Retinal pigment epithelial cell (primary cell): ENCODE measurements around the gene PHF21A.
"Not testable (repeated sequence)": the region's sequence is repeated elsewhere in the genome, so short reads cannot be mapped to it uniquely, and the experiment has no call there.

Experiments
- DNase-seq: peaks from one replicate; pipeline ENCODE4 v3.0.0-alpha.2; 2010; ENCODE audit warnings: low read depth
- H3K4me3 ChIP-seq: 2 replicates; pipeline ENCODE4 v1.5.1; 2011; ENCODE audit warnings: mild to moderate bottlenecking, low read length, control low read depth, moderate library complexity
- TF ChIP-seq, protein P1 (sequence below): conservative IDR thresholded peaks from 2 replicates; pipeline ENCODE4 v1.5.1; 2011; ENCODE audit warnings: low read depth, low read length, control low read depth, inconsistent platforms

Gene PHF21A

GRCh38 chr11:45906096-45906682 is 215.1 kb downstream of the PHF21A start:
- no peak overlapping the region for H3K4me3 ChIP-seq
- no peak for DNase-seq
- TF ChIP-seq, protein P1, sequence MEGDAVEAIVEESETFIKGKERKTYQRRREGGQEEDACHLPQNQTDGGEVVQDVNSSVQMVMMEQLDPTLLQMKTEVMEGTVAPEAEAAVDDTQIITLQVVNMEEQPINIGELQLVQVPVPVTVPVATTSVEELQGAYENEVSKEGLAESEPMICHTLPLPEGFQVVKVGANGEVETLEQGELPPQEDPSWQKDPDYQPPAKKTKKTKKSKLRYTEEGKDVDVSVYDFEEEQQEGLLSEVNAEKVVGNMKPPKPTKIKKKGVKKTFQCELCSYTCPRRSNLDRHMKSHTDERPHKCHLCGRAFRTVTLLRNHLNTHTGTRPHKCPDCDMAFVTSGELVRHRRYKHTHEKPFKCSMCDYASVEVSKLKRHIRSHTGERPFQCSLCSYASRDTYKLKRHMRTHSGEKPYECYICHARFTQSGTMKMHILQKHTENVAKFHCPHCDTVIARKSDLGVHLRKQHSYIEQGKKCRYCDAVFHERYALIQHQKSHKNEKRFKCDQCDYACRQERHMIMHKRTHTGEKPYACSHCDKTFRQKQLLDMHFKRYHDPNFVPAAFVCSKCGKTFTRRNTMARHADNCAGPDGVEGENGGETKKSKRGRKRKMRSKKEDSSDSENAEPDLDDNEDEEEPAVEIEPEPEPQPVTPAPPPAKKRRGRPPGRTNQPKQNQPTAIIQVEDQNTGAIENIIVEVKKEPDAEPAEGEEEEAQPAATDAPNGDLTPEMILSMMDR = no peak

DNA sequence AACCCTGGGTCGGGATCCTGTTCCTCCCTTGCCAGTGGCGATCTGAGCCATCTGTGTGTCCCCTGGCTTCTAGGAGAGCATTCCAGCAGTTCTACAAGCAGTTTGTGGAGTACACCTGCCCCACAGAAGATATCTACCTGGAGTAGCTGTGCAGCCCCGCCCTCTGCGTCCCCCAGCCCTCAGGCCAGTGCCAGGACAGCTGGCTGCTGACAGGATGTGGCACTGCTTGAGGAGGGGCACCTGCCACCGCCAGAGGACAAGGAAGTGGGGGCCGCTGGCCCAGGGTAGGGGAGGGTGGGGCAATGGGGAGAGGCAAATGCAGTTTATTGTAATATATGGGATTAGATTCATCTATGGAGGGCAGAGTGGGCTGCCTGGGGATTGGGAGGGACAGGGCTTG is 215.7 kb downstream of the PHF21A start:
- H3K4me3 ChIP-seq, DNase-seq: not testable (repeated sequence)

DNA sequence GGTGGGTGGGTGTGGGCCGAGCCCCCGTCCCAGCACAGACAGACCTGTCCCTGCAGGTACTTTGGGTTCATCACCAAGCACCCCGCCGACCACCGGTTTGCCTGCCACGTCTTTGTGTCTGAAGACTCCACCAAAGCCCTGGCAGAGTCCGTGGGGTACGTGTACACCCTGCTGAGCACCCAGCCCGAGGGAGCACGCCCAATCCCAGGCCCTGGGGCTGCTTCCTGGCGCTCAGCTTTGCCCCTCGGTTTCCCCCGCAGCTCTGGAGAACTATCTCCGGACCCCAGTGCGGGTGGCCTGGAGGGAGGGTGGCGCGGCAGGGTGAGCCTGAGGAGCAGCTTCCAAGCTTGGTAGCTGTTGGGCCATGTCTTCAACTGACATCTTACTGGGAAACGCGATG is 216.2 kb downstream of the PHF21A start:
- H3K4me3 ChIP-seq = no peak overlapping the region
- TF ChIP-seq, protein P1 = no peak
- DNase-seq = no peak

GRCh38 chr11:45904309-45904915 is 216.8 kb downstream of the PHF21A start:
- no peak for DNase-seq
- H3K4me3 ChIP-seq = no peak overlapping the region
- TF ChIP-seq, protein P1 = no peak

GRCh38 chr11:45902452-45903380 is 218.5 kb downstream of the PHF21A start:
- TF ChIP-seq, protein P1 = no peak
- H3K4me3 ChIP-seq = no peak overlapping the region

GRCh38 chr11:45901626-45902025 is 219.6 kb downstream of the PHF21A start:
- no peak for DNase-seq
- TF ChIP-seq, protein P1 = no peak
- no peak overlapping the region for H3K4me3 ChIP-seq

More at GRCh38 chr11:45902452-45903380, 218.5 kb downstream of the PHF21A start:
- DNase-seq = no peak

DNA sequence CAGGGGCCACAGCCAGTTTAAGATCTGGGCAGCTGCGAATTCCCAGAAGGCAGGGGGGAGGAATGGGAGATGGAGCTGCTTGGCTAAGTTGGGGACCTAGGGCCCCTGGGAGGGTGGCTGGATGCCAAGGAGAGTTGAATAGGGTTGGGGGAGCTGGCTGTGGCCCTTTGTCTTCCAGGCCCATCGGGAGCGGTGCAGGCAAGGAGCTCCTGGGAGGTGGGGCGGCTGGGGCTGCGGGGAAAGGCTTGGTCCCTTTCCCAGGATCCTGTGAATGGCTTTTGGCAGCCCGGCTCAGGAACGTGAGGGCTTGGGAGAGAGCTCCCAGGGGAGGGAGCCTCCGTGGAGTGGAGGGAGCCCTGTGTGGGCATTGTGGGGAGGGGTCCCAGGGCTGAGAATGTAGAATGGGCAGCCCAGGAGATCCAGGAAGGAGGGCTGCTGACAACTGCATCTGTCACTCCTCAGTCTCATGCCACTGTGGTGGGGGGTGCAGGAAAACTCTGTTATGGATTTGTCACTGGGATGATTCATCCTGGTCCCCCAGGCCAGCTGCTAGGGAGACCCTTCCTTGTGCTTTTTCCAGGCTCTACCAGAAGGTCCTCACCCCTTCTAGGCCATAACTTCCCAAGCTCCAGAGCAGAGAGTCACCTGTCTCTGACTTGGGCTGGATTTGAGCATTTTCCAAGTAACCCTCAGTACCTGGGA is 220.2 kb downstream of the PHF21A start:
- H3K4me3 ChIP-seq = peak overlapping the region; percentile 53
- DNase-seq = no peak
- TF ChIP-seq, protein P1 = no peak

DNA sequence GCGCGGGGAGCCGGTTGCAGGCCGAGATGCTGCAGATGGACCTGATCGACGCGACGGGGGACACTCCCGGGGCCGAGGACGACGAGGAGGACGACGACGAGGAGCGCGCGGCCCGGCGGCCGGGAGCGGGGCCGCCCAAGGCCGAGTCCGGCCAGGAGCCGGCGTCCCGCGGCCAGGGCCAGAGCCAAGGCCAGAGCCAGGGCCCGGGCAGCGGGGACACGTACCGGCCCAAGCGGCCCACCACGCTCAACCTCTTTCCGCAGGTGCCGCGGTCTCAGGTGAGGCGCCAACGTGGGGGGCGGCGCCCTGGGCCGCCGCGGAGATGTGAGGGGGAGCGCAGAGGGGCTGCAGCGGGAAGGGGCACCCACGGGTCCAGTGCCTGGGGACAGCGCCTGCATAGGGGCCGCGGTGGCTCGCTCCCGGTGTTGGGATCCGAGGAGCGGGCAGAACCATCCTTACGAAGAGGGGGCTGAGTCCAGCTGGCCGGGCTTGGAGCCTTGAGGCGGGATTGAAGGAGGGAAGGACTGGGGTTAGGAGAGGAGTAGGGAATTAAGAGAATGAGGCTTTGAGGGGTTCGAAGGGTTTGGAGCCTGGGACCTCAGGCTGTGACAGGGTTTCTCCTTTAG is 221.0 kb downstream of the PHF21A start:
- peak overlapping the region; percentile 53 for H3K4me3 ChIP-seq

More for the DNA sequence above, 221.0 kb downstream of the PHF21A start:
- not testable (repeated sequence) for DNase-seq
